Heart left ventricle (tissue), 16 donors: ENCODE data around the gene JPH4. TPM values are rescaled to one million over a fixed set of nuclear protein-coding genes. Genes with fewer than 3 reads are reported as not detected.

Experiments used
- ATAC-seq, 4 donors: fragments of 200-7000 bp; cut with Tn5 transposase; one replicate each; pipeline ENCODE4 v1.9.1; 2020 to 2022; ENCODE audit warnings: moderate library complexity in 4 of 4, mild to moderate bottlenecking in 3 of 4, moderate number of reproducible peaks in 1 of 4
- DNase-seq, 5 donors: peaks; one replicate each; pipeline ENCODE4 v3.0.0-alpha.2; 2020
- H3K27ac ChIP-seq, 12 donors: fragments of 200-600 bp; sonication (generic) in 4 of 12; one replicate each; pipeline versions ENCODE4 v1.5.0 to v1.8.0; 2016 to 2022; ENCODE audit warnings: mild to moderate bottlenecking in 2 of 12
- H3K27me3 ChIP-seq, 9 donors: fragments of 200-600 bp; sonication (generic) in 2 of 9; one replicate each; pipeline versions ENCODE4 v1.5.1 to v1.8.0; 2016 to 2022; ENCODE audit warnings: mild to moderate bottlenecking in 3 of 9
- H3K36me3 ChIP-seq, 9 donors: fragments of 200-600 bp; sonication (generic) in 2 of 9; one replicate each; pipeline versions ENCODE4 v1.5.0 to v1.8.0; 2018 to 2022; ENCODE audit warnings: mild to moderate bottlenecking in 2 of 9
- H3K4me1 ChIP-seq, 12 donors: fragments of 200-600 bp; sonication (generic) in 4 of 12; one replicate each; pipeline versions ENCODE4 v1.5.0 to v1.8.0; 2016 to 2022; ENCODE audit warnings: mild to moderate bottlenecking in 3 of 12
- H3K4me3 ChIP-seq, 12 donors: fragments of 200-600 bp; sonication (generic) in 4 of 12; one replicate each; pipeline versions ENCODE4 v1.5.0 to v1.8.0; 2017 to 2022; ENCODE audit warnings: mild to moderate bottlenecking in 9 of 12, moderate library complexity in 4 of 12
- H3K9me3 ChIP-seq, 12 donors: fragments of 200-600 bp; sonication (generic) in 4 of 12; one replicate each; pipeline versions ENCODE4 v1.5.0 to v1.8.0; 2016 to 2022; ENCODE audit warnings: mild to moderate bottlenecking in 1 of 12
- POLR2A ChIP-seq, 2 donors: fragments of 450-650 bp; IDR thresholded peaks; one replicate each; pipeline ENCODE4 v1.6.1; 2017; ENCODE audit warnings: antibody characterized with exemption in 2 of 2, mild to moderate bottlenecking in 2 of 2, moderate library complexity in 2 of 2
- WGBS, 4 donors: extraction: QIAGEN DNeasy Blood & Tissue Kit in 2 of 4; methylation state at CpG; one replicate each; pipeline versions ENCODE4 v1.1.5 to v1.1.7; 2013 to 2018; 5-methylcytosine and 5-hydroxymethylcytosine counted together
- intact Hi-C, 10 donors: fragments of 100-400 bp; cut with DNase I; formaldehyde crosslinking; loops; one replicate each; pipeline versions ENCODE4 v1.11.1 to v1.14.2; 2022
- long read RNA-seq, 3 donors: library from polyadenylated mRNA; unstranded; transcript quantifications; one replicate each; pipeline ENCODE4 v2.0.0, GENCODE V29; 2020 to 2021
- polyA plus RNA-seq, 2 donors: library from polyadenylated mRNA; stranded (reverse); fragments of 200-250 nt; gene quantifications; one replicate each; pipeline ENCODE4 v1.2.3, GENCODE V29; 2013
- total RNA-seq, 9 donors: library from RNA; depleted of rRNA in 2 of 9; stranded (reverse); fragments of >200 nt in 2 of 9; fragmentation: NEBNext Ultra II Directional in 3 of 9; extraction: Animal tissue kit (Norgen Biotek cat#: 25700) in 3 of 9; gene quantifications; one replicate each; pipeline versions ENCODE4 v1.1.0 to v1.2.4, GENCODE V29; 2016 to 2023
- TF ChIP-seq, protein P1 (sequence below), 12 donors: fragments of 200-600 bp; sonication (generic) in 4 of 12; IDR thresholded peaks; one replicate each; pipeline versions ENCODE4 v1.5.0 to v1.8.0; 2018 to 2022; ENCODE audit warnings: antibody characterized with exemption in 12 of 12, mild to moderate bottlenecking in 5 of 12
- donor health status: ischemic (EF 13 %, LVEDD 7.1; RV severe dilation, severe dysfunction).
- donor health status: healthy with polysubstance abuse.
- donor health status: DM: no; HTN: yes; CAD: no.
- donor health status: DM: no; HTN: no; CAD: no.
- donor health status: ischemic (EF 25% LVEDD 6.9; RV normal size, moderate dysfunction).
- donor health status: ischemic (EF 25% LVEDD 5.7; RV mildly dilated, moderate dysfunction).
- donor health status: healthy.
- donor health status: DM: yes; HTN: yes; CAD: no.
- donor health status: ischemic (EF 35%, LVEDD 5.7; RV mildly dilated, moderate dysfunction).
- donor health status: nonischemic (EF 11% LVEDD 7.7; RV severe dilation, severe dysfunction).
- donor health status: DM: yes; HTN: yes; CAD: no.
- donor health status: PGD.
- donor health status: ischemic (EF 29% LVEDD 5.4; RV normal size, mild dysfunction).
- donor health status: nonischemic (EF 23%, LVEDD 6.1; RV moderate dilation, normal function).

JPH4 gene
- total RNA-seq: under 1 TPM in 8 of 9 donors, not detected in 1; 0.10 to 0.59 (median 0.26) TPM
- under 1 TPM; 0.12 to 0.23 TPM for polyA plus RNA-seq
- long read RNA-seq, donor 1: 0 reads
- long read RNA-seq, donor 2: 0 reads
- long read RNA-seq, donor 3: 0 reads

- Histone ChIP-seq H3K36me3 (no peaks in the 10 kb centered on the region), H3K27me3 (peaks cover 27 to 76% (median 43%) of the 10 kb centered on the region in 9 donors), H3K4me3 (no peak within 1 kb of the TSS), H3K27ac (no peak within 1 kb of the TSS), H3K9me3 (no peaks in the 10 kb centered on the region), H3K4me1 (peaks cover 0 to 19% (median 7%) of the 10 kb centered on the region in 12 donors)
- intact Hi-C loops: no loop called here
- no peak for DNase-seq
- WGBS, 4 donors: 9 to 12% (median 11%) methylated on average over 18 of the region's 18 CpGs
- peak in 1 of 4 donors; percentile 25 for ATAC-seq
- TF ChIP-seq POLR2A (IDR thresholded peaks at IDR 0.05): no peak
- TF ChIP-seq, protein P1, sequence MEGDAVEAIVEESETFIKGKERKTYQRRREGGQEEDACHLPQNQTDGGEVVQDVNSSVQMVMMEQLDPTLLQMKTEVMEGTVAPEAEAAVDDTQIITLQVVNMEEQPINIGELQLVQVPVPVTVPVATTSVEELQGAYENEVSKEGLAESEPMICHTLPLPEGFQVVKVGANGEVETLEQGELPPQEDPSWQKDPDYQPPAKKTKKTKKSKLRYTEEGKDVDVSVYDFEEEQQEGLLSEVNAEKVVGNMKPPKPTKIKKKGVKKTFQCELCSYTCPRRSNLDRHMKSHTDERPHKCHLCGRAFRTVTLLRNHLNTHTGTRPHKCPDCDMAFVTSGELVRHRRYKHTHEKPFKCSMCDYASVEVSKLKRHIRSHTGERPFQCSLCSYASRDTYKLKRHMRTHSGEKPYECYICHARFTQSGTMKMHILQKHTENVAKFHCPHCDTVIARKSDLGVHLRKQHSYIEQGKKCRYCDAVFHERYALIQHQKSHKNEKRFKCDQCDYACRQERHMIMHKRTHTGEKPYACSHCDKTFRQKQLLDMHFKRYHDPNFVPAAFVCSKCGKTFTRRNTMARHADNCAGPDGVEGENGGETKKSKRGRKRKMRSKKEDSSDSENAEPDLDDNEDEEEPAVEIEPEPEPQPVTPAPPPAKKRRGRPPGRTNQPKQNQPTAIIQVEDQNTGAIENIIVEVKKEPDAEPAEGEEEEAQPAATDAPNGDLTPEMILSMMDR (IDR thresholded peaks at IDR 0.05): no peak
Observed at GRCh38 chr14:23578560-23579310, at the start of gene JPH4. Gene JPH4, minus strand, starts transcription at chr14:23578790. Its CDS starts 1,337 bp downstream, at chr14:23577453.

DNA sequence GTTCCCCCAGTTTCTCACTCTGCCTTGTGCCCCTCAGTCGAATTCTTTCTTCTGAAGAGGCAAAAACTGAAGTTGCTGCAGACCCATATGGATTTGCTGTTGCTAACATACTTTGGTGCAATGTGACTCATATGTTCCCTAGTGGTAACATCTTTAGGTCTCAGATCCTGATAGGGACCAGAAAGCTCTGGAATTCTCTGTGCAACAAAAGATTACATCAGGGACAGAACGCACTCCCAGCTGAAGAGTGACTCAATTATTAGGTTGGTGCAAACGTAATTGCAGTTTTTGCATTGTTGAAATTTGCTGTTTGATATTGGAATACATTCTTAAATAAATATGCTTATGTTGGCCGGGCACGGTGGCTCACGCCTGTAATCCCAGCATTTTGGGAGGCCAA is 49.4 kb upstream of the JPH4 start:
- intact Hi-C loops: no loop called here
- DNase-seq: no peak
- Histone ChIP-seq H3K36me3 (no peaks in the 10 kb centered on the region), H3K27me3 (no peaks in the 10 kb centered on the region), H3K4me3 (no peak overlapping the region), H3K27ac (no peak overlapping the region), H3K4me1 (peaks cover 0 to 14% (median 6%) of the 10 kb centered on the region in 12 donors), H3K9me3 (peaks cover 0 to 20% (median 6%) of the 10 kb centered on the region in 12 donors)
- 81 to 86% (median 83%) methylated on average over 6 of the region's 6 CpGs for WGBS, 4 donors
- no peak for TF ChIP-seq POLR2A (IDR thresholded peaks at IDR 0.05)
- TF ChIP-seq, protein P1 (IDR thresholded peaks at IDR 0.05): no peak
- no peak for ATAC-seq

GRCh38 chr14:23626946-23627345 is 48.4 kb upstream of the JPH4 start:
- Histone ChIP-seq H3K4me3 (no peak overlapping the region), H3K36me3 (no peaks in the 10 kb centered on the region), H3K4me1 (peaks cover 0 to 5% (median 2%) of the 10 kb centered on the region in 12 donors), H3K27ac (no peak overlapping the region), H3K9me3 (peaks cover 0 to 20% (median 6%) of the 10 kb centered on the region in 12 donors), H3K27me3 (no peaks in the 10 kb centered on the region)
- DNase-seq: peak in 1 of 5 donors; percentile 2
- intact Hi-C loops: no loop called here
- TF ChIP-seq POLR2A (IDR thresholded peaks at IDR 0.05): no peak
- TF ChIP-seq, protein P1 (IDR thresholded peaks at IDR 0.05): no peak
- ATAC-seq: no peak

- DNase-seq (no peak), ATAC-seq (no peak)
- Histone ChIP-seq H3K27me3 (no peaks in the 10 kb centered on the region), H3K36me3 (no peaks in the 10 kb centered on the region), H3K27ac (no peak overlapping the region), H3K4me1 (no peaks in the 10 kb centered on the region), H3K4me3 (no peak overlapping the region), H3K9me3 (peaks cover 0 to 20% (median 6%) of the 10 kb centered on the region in 12 donors)
- 87 to 92% (median 90%) methylated on average over 3 of the region's 3 CpGs for WGBS, 4 donors
- TF ChIP-seq, protein P1 (IDR thresholded peaks at IDR 0.05): no peak
- TF ChIP-seq POLR2A (IDR thresholded peaks at IDR 0.05): no peak
- intact Hi-C loops: no loop called here
Observed at GRCh38 chr14:23624830-23625404, 46.3 kb upstream of the JPH4 start.
